K562 (cell line): ENCODE results near the gene PLAAT4. TPM values are rescaled to one million over a fixed set of nuclear protein-coding genes. Genes with fewer than 3 reads are reported as not detected.

Experiments
- ATAC-seq: fragments of 200-7000 bp; cut with Tn5 transposase; 3 replicates; pipeline ENCODE4 v1.9.1; 2020; ENCODE audit warnings: moderate library complexity
- BruUV-seq: library from RNA; stranded (reverse); fragments of 400-500 nt; replicated peaks from 2 replicates; lab custom pipeline; 2021; lab: Mats Ljungman, UMichigan
- CTCF ChIA-PET: fragments of 300-600 bp; formaldehyde crosslinking; extraction: SDS; loops from one replicate; lab custom pipeline; 2021; ENCODE audit warnings: low intra/inter-chr PET ratio; lab: Yijun Ruan, JAX
- POLR2A ChIA-PET: fragments of 300-600, 350-650 bp; sonication (Branson Sonifier 250); formaldehyde crosslinking; extraction: SDS; loops from one replicate; lab custom pipeline; 2021; ENCODE audit warnings: antibody characterized with exemption, inconsistent platforms; lab: Yijun Ruan, JAX
- DNase-seq, 4 experiments: peaks; one replicate each; pipeline versions ENCODE4 v3.0.0 to v3.0.0-alpha.2; 2011 to 2018; ENCODE audit warnings: low spot score in 3 of 4, mixed read lengths in 3 of 4; ENCODE audit errors: extremely low read depth in 1 of 4
- FAIRE-seq: peaks from 2 replicates; lab custom pipeline; 2011; peaks lifted over from hg19 to GRCh38; lab: Jason Lieb, UNC
- H2AFZ ChIP-seq: 2 replicates; pipeline ENCODE4 v1.6.0; 2011; ENCODE audit warnings: low read depth, low read length, control low read depth, inconsistent platforms
- H3K27ac ChIP-seq: fragments of 200-600 bp; 3 replicates; pipeline ENCODE4 v1.8.0; 2011; ENCODE audit warnings: low read depth, mild to moderate bottlenecking, control low read depth, inconsistent platforms, low read length, moderate library complexity, mixed read lengths; ENCODE audit errors: extremely low read depth
- H3K27me3 ChIP-seq, 2 experiments: fragments of 300-600 bp in 1 of 2; 2 replicates in 1 of 2; 3 replicates in 1 of 2; pipeline versions ENCODE4 v1.6.0 to v1.8.0; 2011; ENCODE audit warnings: inconsistent platforms in 2 of 2, low read length in 2 of 2, mild to moderate bottlenecking in 1 of 2, mixed read lengths in 1 of 2, moderate library complexity in 1 of 2; ENCODE audit not compliant: control insufficient read depth in 2 of 2, insufficient read depth in 2 of 2
- H3K36me3 ChIP-seq: fragments of 300-600 bp; 3 replicates; pipeline ENCODE4 v1.8.0; 2011; ENCODE audit warnings: mild to moderate bottlenecking, low read length, inconsistent platforms; ENCODE audit not compliant: control insufficient read depth, insufficient read depth
- H3K4me1 ChIP-seq, 2 experiments: fragments of 200-600 bp in 1 of 2; replicated peaks in 1 of 2; 2 replicates in 1 of 2; 3 replicates in 1 of 2; pipeline versions ENCODE4 v1.5.1 to v1.8.0; 2011; ENCODE audit warnings: inconsistent platforms in 2 of 2, low read length in 2 of 2, mild to moderate bottlenecking in 1 of 2, mixed read lengths in 1 of 2, moderate library complexity in 1 of 2; ENCODE audit not compliant: control insufficient read depth in 2 of 2, insufficient read depth in 2 of 2
- H3K4me2 ChIP-seq: 2 replicates; pipeline ENCODE4 v1.6.1; 2011; ENCODE audit warnings: low read length, control low read depth, inconsistent platforms, mixed read lengths; ENCODE audit not compliant: insufficient read depth
- H3K4me3 ChIP-seq: fragments of 200-600 bp; sonication (generic), shearing (Covaris generic); 2 replicates; pipeline ENCODE4 v1.5.1; 2016; ENCODE audit warnings: control low read depth, inconsistent platforms
- H3K79me2 ChIP-seq: fragments of 200-600 bp; 3 replicates; pipeline ENCODE4 v1.8.0; 2011; ENCODE audit warnings: low read length, inconsistent platforms; ENCODE audit not compliant: control insufficient read depth, insufficient read depth
- H3K9ac ChIP-seq, 2 experiments: 2 replicates each; pipeline versions ENCODE4 v1.6.0 to v1.6.1; 2011; ENCODE audit warnings: low read depth in 2 of 2, low read length in 2 of 2, control low read depth in 1 of 2, inconsistent platforms in 1 of 2, mild to moderate bottlenecking in 1 of 2, mixed read lengths in 1 of 2; ENCODE audit not compliant: insufficient read depth in 1 of 2
- H3K9me1 ChIP-seq: one replicate; pipeline ENCODE4 v1.6.0; 2011; ENCODE audit warnings: inconsistent platforms, mild to moderate bottlenecking, low read length, moderate library complexity; ENCODE audit not compliant: control insufficient read depth, insufficient read depth
- H3K9me3 ChIP-seq: replicated peaks from 2 replicates; pipeline ENCODE4 v1.5.1; 2011; ENCODE audit warnings: low read depth, low read length, inconsistent platforms; ENCODE audit not compliant: control insufficient read depth, insufficient read depth
- H4K20me1 ChIP-seq: replicated peaks from 2 replicates; pipeline ENCODE4 v1.6.1; 2011; ENCODE audit warnings: low read length, inconsistent platforms, mixed read lengths; ENCODE audit not compliant: control insufficient read depth, insufficient read depth
- SMARCA5 ChIP-seq: fragments of 450-650 bp; IDR thresholded peaks from 2 replicates; pipeline ENCODE4 v1.6.1; 2016
- ZBTB33 ChIP-seq: sonication (generic); formaldehyde crosslinking; IDR thresholded peaks from 2 replicates; pipeline ENCODE4 v1.8.1; 2023; ENCODE audit warnings: mild to moderate bottlenecking, missing genetic modification reagents
- WGBS: fragments of 100-300 bp; shearing (Covaris generic); methylation state at CpG from one replicate; pipeline ENCODE4 v1.1.6; 2016; ENCODE audit warnings: low coverage, mixed read lengths; ENCODE audit not compliant: insufficient coverage; ENCODE audit errors: missing lambda C conversion rate; 5-methylcytosine and 5-hydroxymethylcytosine counted together
- in situ Hi-C: fragments of 300-500 bp; cut with MboI; formaldehyde crosslinking; loops from 4 replicates; pipeline ENCODE4 v1.15.0; 2018; ENCODE audit warnings: inconsistent platforms, mixed read lengths
- intact Hi-C: fragments of 100-400 bp; cut with micrococcal nuclease; formaldehyde crosslinking; loops from 2 replicates; pipeline ENCODE4 v1.14.2; 2022
- polyA plus RNA-seq, 8 experiments: library from polyadenylated mRNA; depleted of rRNA in 4 of 8; stranded (reverse) in 5 of 8; unstranded in 3 of 8; fragments of >200 nt; fragmentation: Nextera tagmentation in 2 of 8; fragmentation: Illumina TruSeq in 1 of 8; extraction: Ambion mirVana in 2 of 8; extraction: Trizol in 1 of 8; gene quantifications; 2 replicates each; pipeline versions ENCODE4 v1.2.1 to v1.2.3, GENCODE V29; 2011 to 2014; ENCODE audit warnings: inconsistent platforms in 1 of 8, missing spikeins in 1 of 8
- total RNA-seq, 7 experiments: library from RNA; depleted of rRNA in 6 of 7; stranded (reverse); fragments of >200 nt in 6 of 7; fragmentation: Illumina TruSeq in 2 of 7; extraction: Trizol in 2 of 7; gene quantifications; 2 replicates each; pipeline versions ENCODE4 v1.2.1 to v1.2.3, GENCODE V29; 2011 to 2021; ENCODE audit warnings: low replicate concordance in 1 of 7
- TF ChIP-seq, protein P1 (sequence below): fragments of 150-350 bp; conservative IDR thresholded peaks from 2 replicates; pipeline ENCODE4 v1.6.1; 2014; ENCODE audit warnings: low read length

PLAAT4 gene
- total and polyA plus RNA-seq, 9 of the 15 experiments (the other 6 are each of a cell fraction or from before 2014, with no cell fraction given), result 0.54 to 3.0 (median 1.3) TPM; not detected in 1

- Histone ChIP-seq H4K20me1 (no peaks in the 10 kb centered on the region), H3K9me1 (no peaks in the 10 kb centered on the region), H3K27ac (no peak overlapping the region), H3K9ac (no peak overlapping the region), H3K4me3 (no peak overlapping the region), H2AFZ (no peak overlapping the region), H3K4me2 (no peak overlapping the region), H3K36me3 (no peaks in the 10 kb centered on the region), H3K27me3 (no peaks in the 10 kb centered on the region), H3K4me1 (peaks cover 20 to 22% of the 10 kb centered on the region in 2 experiments), H3K79me2 (no peaks in the 10 kb centered on the region), H3K9me3 (no peaks in the 10 kb centered on the region)
- no peak for FAIRE-seq
- WGBS, result 68% methylated on average over 7 of the region's 7 CpGs
- TF ChIP-seq, protein P1, sequence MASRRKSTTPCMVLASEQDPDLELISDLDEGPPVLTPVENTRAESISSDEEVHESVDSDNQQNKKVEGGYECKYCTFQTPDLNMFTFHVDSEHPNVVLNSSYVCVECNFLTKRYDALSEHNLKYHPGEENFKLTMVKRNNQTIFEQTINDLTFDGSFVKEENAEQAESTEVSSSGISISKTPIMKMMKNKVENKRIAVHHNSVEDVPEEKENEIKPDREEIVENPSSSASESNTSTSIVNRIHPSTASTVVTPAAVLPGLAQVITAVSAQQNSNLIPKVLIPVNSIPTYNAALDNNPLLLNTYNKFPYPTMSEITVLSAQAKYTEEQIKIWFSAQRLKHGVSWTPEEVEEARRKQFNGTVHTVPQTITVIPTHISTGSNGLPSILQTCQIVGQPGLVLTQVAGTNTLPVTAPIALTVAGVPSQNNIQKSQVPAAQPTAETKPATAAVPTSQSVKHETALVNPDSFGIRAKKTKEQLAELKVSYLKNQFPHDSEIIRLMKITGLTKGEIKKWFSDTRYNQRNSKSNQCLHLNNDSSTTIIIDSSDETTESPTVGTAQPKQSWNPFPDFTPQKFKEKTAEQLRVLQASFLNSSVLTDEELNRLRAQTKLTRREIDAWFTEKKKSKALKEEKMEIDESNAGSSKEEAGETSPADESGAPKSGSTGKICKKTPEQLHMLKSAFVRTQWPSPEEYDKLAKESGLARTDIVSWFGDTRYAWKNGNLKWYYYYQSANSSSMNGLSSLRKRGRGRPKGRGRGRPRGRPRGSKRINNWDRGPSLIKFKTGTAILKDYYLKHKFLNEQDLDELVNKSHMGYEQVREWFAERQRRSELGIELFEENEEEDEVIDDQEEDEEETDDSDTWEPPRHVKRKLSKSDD, result no peak
- TF ChIP-seq ZBTB33 (CRISPR knock-in tag) (no peak), SMARCA5 (no peak)
- ATAC-seq, result no peak
- DNase-seq, result no peak
- ChIA-PET POLR2A (no interaction called here), CTCF (no interaction called here)
- in situ Hi-C loops, result no loop called here
- intact Hi-C loops, result no loop called here
- BruUV-seq, result no TSS peak
Measured at GRCh38 chr11:63512816-63513215, 23.8 kb upstream of the PLAAT4 start.
